ENCODE measurements around the gene UGT2B7.

GRCh38 chr4:69095301-69095731 is 958 bp upstream of the UGT2B7 start:
- no peak for TF ChIP-seq EP300 (IDR thresholded peaks at IDR 0.05)
- no peak for TF ChIP-seq POLR2AphosphoS5 (IDR thresholded peaks at IDR 0.05)
- TF ChIP-seq POLR2A (IDR thresholded peaks at IDR 0.05): no peak
- TF ChIP-seq CTCF (IDR thresholded peaks at IDR 0.05): no peak
